ENCODE data around the gene MARCHF11. TPM values are rescaled to one million over a fixed set of nuclear protein-coding genes. Genes with fewer than 3 reads are reported as not detected.

Gene MARCHF11
- total and polyA plus RNA-seq, 4 donors, result not detected

Small RNAs within 50 kb of the gene (small RNA-seq; reads per million reads assigned to genes)
- not detected for gene RNA5SP178 (ENCODE audit: low replicate concordance)
